ENCODE measurements around the gene ZNF155. TPM values are rescaled to one million over a fixed set of nuclear protein-coding genes. Genes with fewer than 3 reads are reported as not detected.

Gene ZNF155
- total and polyA plus RNA-seq, 2 donors (not counting 1 experiment from before 2014, with no cell fraction given), result 7.4 to 12.2 TPM

DNA sequence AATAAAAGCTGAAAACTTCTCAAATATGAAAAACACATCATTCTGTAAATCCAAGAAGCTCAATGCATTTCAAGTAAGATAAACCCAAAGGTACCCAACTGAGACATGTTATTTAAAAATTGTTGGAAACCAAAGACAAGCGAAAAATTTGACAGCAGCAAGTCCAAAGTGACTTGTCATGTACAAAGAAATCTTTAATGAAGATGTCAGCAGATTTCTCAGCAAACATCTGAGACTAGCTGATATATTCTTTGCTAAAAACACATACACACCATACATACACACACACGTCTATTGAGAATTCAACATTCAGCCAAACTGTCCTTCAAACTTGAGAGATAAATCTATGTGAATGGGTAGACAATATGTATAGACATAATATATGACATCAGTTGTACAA, 35.5 kb downstream of the ZNF155 start:
- no peak overlapping the region for H3K27ac ChIP-seq (ENCODE audit: insufficient read depth, low read length)
- no peaks in the 10 kb centered on the region for H4K20me1 ChIP-seq (ENCODE audit: control insufficient read depth, extremely low read depth, insufficient read depth, low read length)
- H3K4me3 ChIP-seq (replicated peaks in 1 of 4; ENCODE audit: control extremely low read depth in 1 of 4, insufficient read depth in 1 of 4, low read depth in 3 of 4, low read length in 4 of 4), result no peak overlapping the region
- no peak overlapping the region for H3K4me2 ChIP-seq (ENCODE audit: extremely low read depth, insufficient read depth, low read length)
- H3K79me2 ChIP-seq (ENCODE audit: control insufficient read depth, insufficient read depth, low read length), result no peaks in the 10 kb centered on the region
- H3K9me3 ChIP-seq (ENCODE audit: control insufficient read depth, insufficient read depth, low read depth, low read length), result no peaks in the 10 kb centered on the region
- H2AFZ ChIP-seq (ENCODE audit: low read length), result no peak overlapping the region
- no peaks in the 10 kb centered on the region for H3K4me1 ChIP-seq (ENCODE audit: control insufficient read depth, extremely low read depth, insufficient read depth, low read length)
- DNase-seq (ENCODE audit: low read depth in 2 of 2), result no peak
- no peak overlapping the region for H3K9ac ChIP-seq (ENCODE audit: insufficient read depth, low read length)
- TF ChIP-seq EZH2 (IDR thresholded peaks at IDR 0.05; ENCODE audit: low read length, missing control alignments), result no peak
- TF ChIP-seq, protein P1, sequence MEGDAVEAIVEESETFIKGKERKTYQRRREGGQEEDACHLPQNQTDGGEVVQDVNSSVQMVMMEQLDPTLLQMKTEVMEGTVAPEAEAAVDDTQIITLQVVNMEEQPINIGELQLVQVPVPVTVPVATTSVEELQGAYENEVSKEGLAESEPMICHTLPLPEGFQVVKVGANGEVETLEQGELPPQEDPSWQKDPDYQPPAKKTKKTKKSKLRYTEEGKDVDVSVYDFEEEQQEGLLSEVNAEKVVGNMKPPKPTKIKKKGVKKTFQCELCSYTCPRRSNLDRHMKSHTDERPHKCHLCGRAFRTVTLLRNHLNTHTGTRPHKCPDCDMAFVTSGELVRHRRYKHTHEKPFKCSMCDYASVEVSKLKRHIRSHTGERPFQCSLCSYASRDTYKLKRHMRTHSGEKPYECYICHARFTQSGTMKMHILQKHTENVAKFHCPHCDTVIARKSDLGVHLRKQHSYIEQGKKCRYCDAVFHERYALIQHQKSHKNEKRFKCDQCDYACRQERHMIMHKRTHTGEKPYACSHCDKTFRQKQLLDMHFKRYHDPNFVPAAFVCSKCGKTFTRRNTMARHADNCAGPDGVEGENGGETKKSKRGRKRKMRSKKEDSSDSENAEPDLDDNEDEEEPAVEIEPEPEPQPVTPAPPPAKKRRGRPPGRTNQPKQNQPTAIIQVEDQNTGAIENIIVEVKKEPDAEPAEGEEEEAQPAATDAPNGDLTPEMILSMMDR (conservative IDR thresholded peaks at IDR 0.05 in 1 of 2, IDR thresholded peaks at IDR 0.05 in 1 of 2; ENCODE audit: low read depth in 1 of 2, low read length in 2 of 2), result no peak
- H3K36me3 ChIP-seq (ENCODE audit: control insufficient read depth, insufficient read depth, low read length), result no peaks in the 10 kb centered on the region
- H3K27me3 ChIP-seq (ENCODE audit: control insufficient read depth, insufficient read depth, low read length), result no peaks in the 10 kb centered on the region

DNA sequence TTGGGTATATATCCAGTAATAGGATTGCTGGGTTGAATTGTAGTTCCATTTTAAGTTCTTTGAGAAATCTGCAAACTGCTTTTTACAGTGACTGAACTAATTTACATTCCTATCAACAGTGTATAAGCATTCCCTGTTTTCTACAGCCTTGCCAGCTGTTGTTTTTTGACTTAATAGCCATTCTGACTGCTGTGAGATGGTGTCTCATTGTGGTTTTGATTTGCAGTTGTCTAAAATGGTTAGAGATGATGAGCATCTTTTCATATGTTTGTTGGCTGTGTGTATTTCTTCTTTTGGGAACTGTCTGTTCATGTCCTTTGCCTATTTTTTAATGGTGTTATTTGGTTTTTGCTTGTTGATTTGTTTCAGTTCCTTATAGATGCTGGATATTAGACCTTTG, 37.2 kb downstream of the ZNF155 start:
- H3K4me3 ChIP-seq (replicated peaks in 1 of 4; ENCODE audit: control extremely low read depth in 1 of 4, insufficient read depth in 1 of 4, low read depth in 3 of 4, low read length in 4 of 4), result no peak overlapping the region
- H3K27ac ChIP-seq (ENCODE audit: insufficient read depth, low read length), result no peak overlapping the region
- H3K79me2 ChIP-seq (ENCODE audit: control insufficient read depth, insufficient read depth, low read length), result no peaks in the 10 kb centered on the region
- H3K4me1 ChIP-seq (ENCODE audit: control insufficient read depth, extremely low read depth, insufficient read depth, low read length), result no peaks in the 10 kb centered on the region
- no peak for TF ChIP-seq EZH2 (IDR thresholded peaks at IDR 0.05; ENCODE audit: low read length, missing control alignments)
- TF ChIP-seq, protein P1 (conservative IDR thresholded peaks at IDR 0.05 in 1 of 2, IDR thresholded peaks at IDR 0.05 in 1 of 2; ENCODE audit: low read depth in 1 of 2, low read length in 2 of 2), result no peak
- no peaks in the 10 kb centered on the region for H4K20me1 ChIP-seq (ENCODE audit: control insufficient read depth, extremely low read depth, insufficient read depth, low read length)
- no peaks in the 10 kb centered on the region for H3K9me3 ChIP-seq (ENCODE audit: control insufficient read depth, insufficient read depth, low read depth, low read length)
- H3K27me3 ChIP-seq (ENCODE audit: control insufficient read depth, insufficient read depth, low read length), result no peaks in the 10 kb centered on the region
- no peak overlapping the region for H2AFZ ChIP-seq (ENCODE audit: low read length)
- no peak overlapping the region for H3K9ac ChIP-seq (ENCODE audit: insufficient read depth, low read length)
- DNase-seq (ENCODE audit: low read depth in 2 of 2), result no peak
- no peaks in the 10 kb centered on the region for H3K36me3 ChIP-seq (ENCODE audit: control insufficient read depth, insufficient read depth, low read length)
- H3K4me2 ChIP-seq (ENCODE audit: extremely low read depth, insufficient read depth, low read length), result no peak overlapping the region

DNA sequence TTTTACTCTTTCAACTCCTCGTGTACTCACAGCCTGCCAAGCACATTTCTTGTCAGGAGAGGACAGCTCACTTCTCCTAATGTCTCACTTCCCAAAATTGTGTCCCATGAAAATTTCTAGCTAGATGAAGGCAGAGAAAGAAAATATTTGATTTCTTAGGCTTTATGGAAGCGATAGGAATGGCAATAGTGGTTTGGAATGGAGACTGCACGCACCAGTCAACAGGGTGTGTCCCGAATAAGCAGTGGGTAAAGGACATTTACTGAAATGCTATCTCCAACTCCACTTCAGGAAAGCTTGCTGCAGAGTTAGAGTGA, 40.9 kb downstream of the ZNF155 start:
- Histone ChIP-seq H3K9me3 (ENCODE audit: control insufficient read depth, insufficient read depth, low read depth, low read length) (no peaks in the 10 kb centered on the region), H3K4me1 (ENCODE audit: control insufficient read depth, extremely low read depth, insufficient read depth, low read length) (no peaks in the 10 kb centered on the region), H2AFZ (ENCODE audit: low read length) (peak overlapping the region; percentile 97), H3K27me3 (ENCODE audit: control insufficient read depth, insufficient read depth, low read length) (no peaks in the 10 kb centered on the region), H3K4me2 (ENCODE audit: extremely low read depth, insufficient read depth, low read length) (peak overlapping the region; percentile 83), H3K36me3 (ENCODE audit: control insufficient read depth, insufficient read depth, low read length) (peaks cover 5% of the 10 kb centered on the region), H3K4me3 (replicated peaks in 1 of 4; ENCODE audit: control extremely low read depth in 1 of 4, insufficient read depth in 1 of 4, low read depth in 3 of 4, low read length in 4 of 4) (peak overlapping the region; percentile 90 to 97 (median 92)), H4K20me1 (ENCODE audit: control insufficient read depth, extremely low read depth, insufficient read depth, low read length) (no peaks in the 10 kb centered on the region), H3K27ac (ENCODE audit: insufficient read depth, low read length) (no peak overlapping the region), H3K9ac (ENCODE audit: insufficient read depth, low read length) (no peak overlapping the region), H3K79me2 (ENCODE audit: control insufficient read depth, insufficient read depth, low read length) (no peaks in the 10 kb centered on the region)
- no peak for DNase-seq (ENCODE audit: low read depth in 2 of 2)
- TF ChIP-seq, protein P1 (conservative IDR thresholded peaks at IDR 0.05 in 1 of 2, IDR thresholded peaks at IDR 0.05 in 1 of 2; ENCODE audit: low read depth in 1 of 2, low read length in 2 of 2), result no peak
- TF ChIP-seq EZH2 (IDR thresholded peaks at IDR 0.05; ENCODE audit: low read length, missing control alignments), result no peak

Data from fibroblast of lung (primary cell).